GM19025 (cell line): ENCODE results near the gene CALHM1.
A peak's percentile ranks its signal among the peaks of the same experiment; 100 is the strongest.
"Not testable (repeated sequence)": the region's sequence is repeated elsewhere in the genome, so short reads cannot be mapped to it uniquely, and the experiment has no call there.

Source experiments
- ATAC-seq: cut with Tn5 transposase; IDR thresholded peaks from one replicate; pipeline ENCODE4 v1.9.1; 2021; ENCODE audit warnings: mild to moderate bottlenecking, low read depth, moderate library complexity; ENCODE audit not compliant: unreplicated experiment

CALHM1 gene

GRCh38 chr10:103486635-103487409, 28.1 kb upstream of the CALHM1 start:
- ATAC-seq: not testable (repeated sequence)

GRCh38 chr10:103481974-103482531, 23.4 kb upstream of the CALHM1 start:
- ATAC-seq: peak; percentile 51

DNA sequence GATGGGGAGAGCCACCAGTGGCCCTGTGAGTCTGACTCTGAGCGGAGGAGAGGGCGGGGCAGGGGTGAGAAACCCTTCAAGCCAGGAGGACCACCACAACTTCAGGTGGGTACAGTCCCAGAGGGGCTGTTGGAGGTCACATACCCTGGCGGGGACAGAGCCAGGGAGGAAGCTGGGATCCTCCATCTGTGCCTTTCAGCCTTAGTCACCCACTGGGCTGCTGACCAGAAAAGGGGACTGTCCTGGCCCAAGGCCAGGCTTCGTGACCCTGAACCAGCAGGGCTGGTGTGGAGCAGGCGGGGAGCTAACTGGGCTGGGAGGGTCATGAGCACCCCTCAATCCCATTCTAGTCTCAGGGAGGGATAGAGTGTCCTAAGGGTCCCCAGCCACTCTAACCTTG, 21.8 kb upstream of the CALHM1 start:
- ATAC-seq: no peak

GRCh38 chr10:103479135-103479534, 20.4 kb upstream of the CALHM1 start, which contains the start of gene CALHM3:
Gene CALHM3 (minus strand): TSS chr10:103479240. CDS start chr10:103479032, 208 bp downstream.
- ATAC-seq: no peak

GRCh38 chr10:103478671-103479070, 20.0 kb upstream of the CALHM1 start:
- ATAC-seq: no peak

DNA sequence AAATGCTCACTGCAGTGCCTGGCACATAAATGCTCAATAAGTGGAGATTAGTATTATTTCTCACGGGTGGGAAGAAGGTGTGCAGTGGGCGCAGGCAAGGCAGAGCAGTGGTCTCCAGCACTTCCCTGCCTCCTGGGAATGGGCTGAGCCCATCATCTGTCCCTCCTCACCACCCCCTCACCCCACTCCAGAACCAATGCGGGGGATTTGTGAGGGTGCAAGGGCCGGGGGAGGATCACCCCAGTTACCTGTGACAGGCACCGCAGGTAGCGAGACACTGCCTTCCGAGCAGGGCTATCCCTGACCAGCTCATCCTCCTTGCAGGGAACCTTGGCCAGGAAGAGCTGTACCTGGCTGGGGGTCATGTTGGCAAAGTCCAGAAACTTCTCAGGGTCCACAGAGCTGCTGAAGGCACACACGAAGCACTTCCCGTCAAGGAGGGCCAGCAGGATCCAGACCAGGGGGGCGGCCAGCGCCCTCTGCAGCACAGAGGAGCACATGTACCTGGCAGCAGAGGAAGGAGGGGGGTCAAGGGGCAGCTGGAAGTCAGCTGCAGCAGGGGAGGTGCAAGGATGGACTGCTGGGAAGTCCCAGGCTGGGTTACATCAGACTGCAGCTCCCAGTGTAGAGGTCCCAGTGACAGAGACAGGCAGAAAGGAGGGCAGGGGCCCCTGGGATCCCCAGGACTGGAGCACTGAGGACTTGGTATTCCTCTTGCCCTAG, 17.5 kb upstream of the CALHM1 start:
- no peak for ATAC-seq

DNA sequence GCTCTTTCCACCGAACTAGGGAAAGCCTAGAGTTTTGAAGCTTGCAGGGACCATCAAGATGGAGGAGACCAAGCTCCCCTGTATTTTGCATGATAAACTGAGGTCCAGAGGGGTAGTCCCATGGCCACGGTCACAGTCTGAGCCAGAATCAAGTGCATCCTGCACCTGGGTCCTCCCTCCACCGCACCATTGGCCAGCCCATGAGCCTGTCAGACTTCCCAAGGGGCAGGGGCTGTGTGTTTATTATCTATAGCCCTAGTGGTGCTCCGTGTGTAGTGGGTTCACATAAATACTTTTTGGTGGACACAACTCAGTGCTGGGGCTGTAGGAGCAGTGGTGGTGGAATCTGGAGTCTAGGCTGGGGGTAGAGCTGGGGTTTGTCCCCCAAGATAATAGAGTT, 16.7 kb upstream of the CALHM1 start:
- no peak for ATAC-seq

DNA sequence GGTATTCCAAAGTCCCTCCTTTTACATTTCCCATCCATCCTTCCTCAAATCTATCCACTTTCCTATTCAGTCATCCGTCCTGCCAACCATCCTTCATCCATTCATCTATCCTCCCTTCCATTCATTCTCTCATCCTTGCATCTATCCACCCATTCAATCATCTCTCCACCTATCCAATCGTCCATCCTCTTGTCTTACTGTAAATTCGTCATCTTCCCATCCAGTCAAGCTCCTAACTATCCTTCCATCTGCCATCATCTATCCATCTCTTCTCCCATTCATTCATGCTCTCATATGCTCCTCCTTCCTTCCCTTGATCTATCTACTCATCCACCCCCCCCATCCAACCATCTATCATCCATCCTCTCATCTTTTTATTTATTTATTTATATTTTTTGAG, 15.4 kb upstream of the CALHM1 start:
- no peak for ATAC-seq

DNA sequence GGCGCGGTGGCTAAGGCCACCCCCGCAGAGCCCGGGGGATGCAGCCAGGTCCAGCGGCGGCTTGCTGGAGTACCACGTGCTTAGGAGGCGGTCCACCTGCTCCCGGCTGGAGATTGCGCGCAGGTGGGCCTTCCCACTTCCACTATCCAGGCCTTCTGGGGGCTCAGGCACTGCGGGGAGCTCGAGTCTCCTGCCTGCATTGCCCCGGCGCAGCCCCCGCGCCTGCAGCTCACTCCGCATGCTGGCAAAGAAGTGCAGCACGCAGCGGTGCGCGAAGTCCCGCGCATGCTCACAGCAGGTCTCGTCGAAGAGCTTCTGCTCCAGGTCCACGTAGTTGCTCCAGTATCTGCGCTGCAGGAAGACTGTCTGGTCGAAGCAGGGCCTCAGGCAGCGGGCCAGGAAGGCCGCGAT, 14.6 kb upstream of the CALHM1 start:
- no peak for ATAC-seq

GRCh38 chr10:103472005-103472404, 13.3 kb upstream of the CALHM1 start:
- ATAC-seq: no peak

DNA sequence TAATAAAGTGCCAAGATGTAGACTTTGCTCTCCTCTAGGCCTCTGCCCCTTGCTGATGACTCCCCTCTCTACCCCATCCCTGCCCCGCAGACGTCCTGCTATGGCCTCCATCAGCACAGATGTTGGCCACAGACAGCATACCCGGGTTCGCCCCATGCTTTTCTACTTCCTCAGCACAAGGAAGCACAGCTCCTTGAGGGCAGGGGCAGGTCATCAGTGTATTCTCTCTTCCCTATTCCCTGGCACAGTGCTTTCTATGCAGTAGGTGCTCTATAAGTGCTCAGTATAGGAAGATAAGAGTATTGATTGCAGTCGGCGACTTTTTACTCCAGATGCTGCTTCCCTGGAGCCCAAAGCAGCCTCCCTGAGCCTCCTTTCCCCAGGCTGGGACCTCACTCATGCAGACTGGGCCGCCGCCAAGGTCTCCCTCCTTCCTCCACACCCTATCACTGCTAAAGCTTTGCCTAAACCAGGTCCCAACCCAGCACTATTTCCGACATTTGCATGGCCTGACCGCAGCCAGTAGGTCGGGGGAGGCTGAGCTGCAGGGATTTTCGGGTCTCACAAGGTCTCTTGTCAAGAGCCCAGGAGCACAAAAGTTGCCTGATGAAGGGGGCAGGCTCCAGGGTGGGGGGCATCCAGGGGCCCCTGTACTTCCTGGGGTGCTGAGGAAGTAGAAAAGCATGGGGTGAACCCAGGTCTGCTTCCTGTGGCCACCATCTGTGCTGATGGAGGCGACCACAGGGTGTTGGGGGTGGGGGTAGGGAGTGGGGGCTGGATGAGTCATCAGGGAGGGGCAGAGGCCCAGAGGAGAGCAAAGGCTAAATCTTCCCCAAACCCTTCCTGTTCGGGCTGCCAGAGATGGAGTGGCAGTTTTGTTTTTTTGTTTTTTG, 12.3 kb upstream of the CALHM1 start:
- ATAC-seq: peak; percentile 63

DNA sequence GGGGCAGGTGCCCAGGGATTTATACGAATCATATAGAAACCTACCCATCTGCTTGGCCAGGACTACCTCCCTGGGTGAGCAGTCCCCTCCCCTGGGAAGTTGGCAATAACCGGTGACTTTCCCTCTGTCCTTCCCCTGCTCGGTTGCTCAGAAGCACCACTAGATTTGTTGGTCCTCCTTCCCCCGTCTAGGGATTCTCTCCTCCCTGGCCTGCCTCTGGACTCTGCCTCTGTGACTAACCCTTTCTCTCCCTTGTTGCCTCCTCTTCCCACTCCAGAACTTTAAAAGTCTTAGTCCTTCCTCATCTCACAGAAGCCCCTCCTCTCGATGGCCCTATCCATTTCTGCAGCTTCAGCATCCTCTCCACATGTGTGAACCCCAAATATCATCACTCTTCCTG, 10.5 kb upstream of the CALHM1 start:
- no peak for ATAC-seq

- peak; percentile 30 for ATAC-seq
Observed at GRCh38 chr10:103467406-103467805, 8.7 kb upstream of the CALHM1 start.

- ATAC-seq: no peak
Observed at GRCh38 chr10:103466734-103467133, 8.0 kb upstream of the CALHM1 start.

- no peak for ATAC-seq
Observed at GRCh38 chr10:103465411-103466179, 6.9 kb upstream of the CALHM1 start.

DNA sequence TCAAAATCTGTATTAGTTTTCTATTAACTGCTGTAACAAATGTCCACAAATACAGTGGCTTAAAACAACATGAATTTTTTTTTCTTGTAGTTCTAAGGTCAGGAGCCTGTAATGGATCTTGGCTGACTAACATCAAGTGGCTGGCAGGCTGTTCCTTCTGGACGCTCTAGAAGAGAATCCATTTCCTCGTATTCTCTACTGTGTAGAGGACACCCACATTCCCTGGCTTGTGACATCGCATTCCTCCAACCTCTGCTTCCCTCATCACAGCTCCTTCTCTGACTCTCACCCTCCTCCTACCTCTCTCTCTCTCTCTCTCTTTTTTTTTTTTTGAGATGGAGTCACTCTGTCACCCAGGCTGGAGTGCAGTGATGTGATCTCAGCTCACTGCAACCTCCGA, 4.8 kb upstream of the CALHM1 start:
- ATAC-seq: no peak

DNA sequence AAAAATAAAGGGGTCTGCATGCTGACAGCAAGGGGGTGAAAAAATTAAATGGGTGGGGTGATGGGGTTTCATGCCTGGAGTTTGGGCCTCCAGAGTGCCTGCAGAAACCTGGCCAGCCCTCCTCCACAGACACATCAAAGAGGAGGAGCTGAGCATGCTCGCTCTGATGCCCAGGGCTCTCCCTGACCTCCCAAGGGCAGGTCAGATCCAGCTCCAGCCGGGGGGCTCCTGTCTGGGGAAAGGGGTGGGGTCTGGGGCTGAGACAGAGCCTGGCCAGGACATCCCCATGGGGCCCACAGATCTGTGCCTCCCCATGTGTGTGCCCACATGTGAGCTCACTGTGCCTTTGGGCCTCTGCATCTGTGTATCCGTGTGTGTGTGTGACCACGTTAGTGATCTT, 915 bp upstream of the CALHM1 start:
- no peak for ATAC-seq

GRCh38 chr10:103457896-103458583, 660 bp downstream of the CALHM1 start:
- ATAC-seq: no peak

GRCh38 chr10:103457176-103457712, 1.5 kb downstream of the CALHM1 start:
- ATAC-seq: no peak
